ENCODE results near the gene RNF144A. TPM values are rescaled to one million over a fixed set of nuclear protein-coding genes. Genes with fewer than 3 reads are reported as not detected.

RNF144A gene
- total RNA-seq, 1 experiment from 2014 or later = 13.6 TPM

DNA sequence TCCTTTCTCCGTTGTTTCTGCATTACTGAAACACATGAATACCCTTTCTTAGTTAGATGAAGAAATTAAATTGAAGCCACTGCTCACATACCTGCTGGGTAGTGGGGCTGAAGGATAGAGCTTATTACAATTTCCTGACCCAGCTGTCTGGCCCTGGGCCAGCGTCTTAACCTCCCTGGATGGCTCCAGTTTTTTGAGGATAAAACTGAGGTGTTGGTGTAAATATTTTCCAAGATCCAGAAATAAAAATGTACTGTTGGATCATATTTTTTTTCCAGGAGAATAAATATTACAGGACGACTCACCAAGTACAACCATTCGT, 3.5 kb downstream of the RNF144A start:
- POLR2A ChIA-PET (ENCODE audit: low non-redundant PET) = no interaction called here

DNA sequence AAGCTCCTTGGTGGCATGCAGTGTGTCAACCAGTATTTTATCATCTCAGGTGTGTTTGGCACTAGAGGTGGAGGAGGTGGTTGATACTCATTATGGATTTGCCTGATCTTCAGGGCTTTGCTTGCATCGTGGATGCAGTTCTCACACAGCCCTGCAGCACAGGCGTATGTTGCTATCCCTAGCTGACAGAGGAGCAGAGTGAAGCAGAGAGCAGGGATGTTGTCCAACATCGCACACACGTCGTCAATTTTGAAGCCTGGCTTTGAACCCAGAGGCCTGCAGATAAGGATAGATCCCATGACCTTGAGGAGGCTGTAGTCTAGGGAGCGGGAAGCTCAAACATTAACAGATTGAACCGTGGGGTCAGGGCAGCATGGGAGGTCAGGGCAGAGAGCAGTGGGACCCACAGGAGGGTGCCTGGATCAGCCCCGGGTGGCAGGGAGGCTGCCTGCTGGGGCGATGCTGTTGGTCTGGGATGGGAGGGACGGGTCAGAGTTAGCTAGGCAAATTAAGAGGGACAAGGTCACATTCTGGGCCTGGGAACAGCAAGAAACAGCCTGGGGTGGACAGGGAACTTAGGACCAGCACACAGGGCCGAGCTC, 4.2 kb downstream of the RNF144A start:
- CTCF ChIA-PET = no interaction called here
- no peaks in the 10 kb centered on the region for H3K36me3 ChIP-seq (ENCODE audit: insufficient read depth, low read length, poor library complexity, severe bottlenecking)
- POLR2A ChIA-PET (ENCODE audit: low non-redundant PET) = no interaction called here
- H3K27ac ChIP-seq (ENCODE audit: low read depth, low read length, poor library complexity, severe bottlenecking) = no peak overlapping the region
- BruUV-seq (replicated peaks) = no TSS peak
- H3K4me3 ChIP-seq (ENCODE audit: low read depth, low read length, poor library complexity, severe bottlenecking) = no peak overlapping the region
- no peaks in the 10 kb centered on the region for H3K27me3 ChIP-seq (replicated peaks; ENCODE audit: insufficient read depth, low read depth, low read length, poor library complexity)
- no peak for TF ChIP-seq EZH2 (IDR thresholded peaks at IDR 0.05; ENCODE audit: borderline replicate concordance, low read depth, low read length, poor library complexity, severe bottlenecking)
- TF ChIP-seq CTCF (conservative IDR thresholded peaks at IDR 0.05; ENCODE audit: low read depth, low read length) = no peak
- intact Hi-C loops (cut with micrococcal nuclease; ENCODE audit: unreplicated experiment) = no loop called here
- H3K9me3 ChIP-seq (ENCODE audit: low read depth, low read length, poor library complexity, severe bottlenecking) = no peaks in the 10 kb centered on the region
- H3K4me1 ChIP-seq (ENCODE audit: insufficient read depth, low read length, poor library complexity, severe bottlenecking) = peaks cover 4% of the 10 kb centered on the region
- no peak for DNase-seq (ENCODE audit: low spot score)

More for the DNA sequence above, 3.5 kb downstream of the RNF144A start:
- no peaks in the 10 kb centered on the region for H3K27me3 ChIP-seq (replicated peaks; ENCODE audit: insufficient read depth, low read depth, low read length, poor library complexity)
- CTCF ChIA-PET = no interaction called here
- H3K27ac ChIP-seq (ENCODE audit: low read depth, low read length, poor library complexity, severe bottlenecking) = no peak overlapping the region
- BruUV-seq (replicated peaks) = no TSS peak
- H3K9me3 ChIP-seq (ENCODE audit: low read depth, low read length, poor library complexity, severe bottlenecking) = no peaks in the 10 kb centered on the region
- DNase-seq (ENCODE audit: low spot score) = no peak
- no peak overlapping the region for H3K4me3 ChIP-seq (ENCODE audit: low read depth, low read length, poor library complexity, severe bottlenecking)
- peaks cover 4% of the 10 kb centered on the region for H3K4me1 ChIP-seq (ENCODE audit: insufficient read depth, low read length, poor library complexity, severe bottlenecking)
- intact Hi-C loops (cut with micrococcal nuclease; ENCODE audit: unreplicated experiment) = no loop called here
- TF ChIP-seq EZH2 (IDR thresholded peaks at IDR 0.05; ENCODE audit: borderline replicate concordance, low read depth, low read length, poor library complexity, severe bottlenecking) (no peak), CTCF (conservative IDR thresholded peaks at IDR 0.05; ENCODE audit: low read depth, low read length) (no peak)
- H3K36me3 ChIP-seq (ENCODE audit: insufficient read depth, low read length, poor library complexity, severe bottlenecking) = no peaks in the 10 kb centered on the region

DNA sequence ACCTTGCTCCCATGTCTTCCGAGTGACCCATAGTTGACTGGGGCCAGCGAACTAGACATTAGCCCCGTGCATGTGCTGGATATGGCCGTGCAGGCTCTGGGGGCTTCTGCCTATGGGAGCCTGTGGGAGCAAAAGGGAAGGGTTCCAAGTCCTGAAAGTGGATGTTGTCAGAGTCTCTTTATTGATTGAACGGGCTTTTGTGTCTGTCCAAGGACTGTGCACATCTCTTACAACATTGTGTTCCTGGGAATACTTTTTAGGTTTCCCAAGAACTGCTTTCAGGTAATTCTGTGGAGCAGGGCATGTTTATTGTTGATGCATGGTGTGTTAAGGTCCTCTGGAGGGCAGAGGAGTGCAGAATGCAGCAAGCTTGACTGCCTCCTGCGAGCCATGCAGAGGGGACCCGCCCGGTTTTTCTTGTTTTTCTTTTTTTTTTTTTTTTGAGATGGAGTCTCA, 5.0 kb downstream of the RNF144A start:
- Histone ChIP-seq H3K9me3 (ENCODE audit: low read depth, low read length, poor library complexity, severe bottlenecking) (no peaks in the 10 kb centered on the region), H3K27me3 (replicated peaks; ENCODE audit: insufficient read depth, low read depth, low read length, poor library complexity) (no peaks in the 10 kb centered on the region), H3K36me3 (ENCODE audit: insufficient read depth, low read length, poor library complexity, severe bottlenecking) (no peaks in the 10 kb centered on the region), H3K4me1 (ENCODE audit: insufficient read depth, low read length, poor library complexity, severe bottlenecking) (peaks cover 4% of the 10 kb centered on the region), H3K4me3 (ENCODE audit: low read depth, low read length, poor library complexity, severe bottlenecking) (no peak overlapping the region), H3K27ac (ENCODE audit: low read depth, low read length, poor library complexity, severe bottlenecking) (no peak overlapping the region)
- no TSS peak for BruUV-seq (replicated peaks)
- no peak for DNase-seq (ENCODE audit: low spot score)
- TF ChIP-seq EZH2 (IDR thresholded peaks at IDR 0.05; ENCODE audit: borderline replicate concordance, low read depth, low read length, poor library complexity, severe bottlenecking) (no peak), CTCF (conservative IDR thresholded peaks at IDR 0.05; ENCODE audit: low read depth, low read length) (no peak)
- intact Hi-C loops (cut with micrococcal nuclease; ENCODE audit: unreplicated experiment) = no loop called here
- ChIA-PET POLR2A (ENCODE audit: low non-redundant PET) (no interaction called here), CTCF (no interaction called here)

Measured in A673 (cell line).